ENCODE results near the gene CAMK2G.
A peak's percentile ranks its signal among the peaks of the same experiment; 100 is the strongest.
"Not testable (repeated sequence)": the region's sequence is repeated elsewhere in the genome, so short reads cannot be mapped to it uniquely, and the experiment has no call there.

The CAMK2G gene

GRCh38 chr10:73788864-73789658, 85.3 kb downstream of the CAMK2G start:
- no peak for DNase-seq

- not testable (repeated sequence) for DNase-seq
These were observed 87.1 kb downstream of the CAMK2G start for GRCh38 chr10:73787031-73787800.

- no peak for DNase-seq
These were observed 87.9 kb downstream of the CAMK2G start for GRCh38 chr10:73786512-73786885.

GRCh38 chr10:73785721-73786511, 88.4 kb downstream of the CAMK2G start:
- peak; percentile 39 to 58 for DNase-seq

GRCh38 chr10:73785211-73785720, 89.1 kb downstream of the CAMK2G start, which contains the start of gene ZSWIM8:
TSS of gene ZSWIM8 (plus strand) at chr10:73785606. CDS start at chr10:73785879, 273 bp downstream.
- DNase-seq: peak; percentile 89

- no peak for DNase-seq
These were observed 91.6 kb downstream of the CAMK2G start for GRCh38 chr10:73782749-73783085.

- peak; percentile 85 to 89 for DNase-seq
These were observed 92.2 kb downstream of the CAMK2G start, which contains the start of gene CHCHD1 for GRCh38 chr10:73781879-73782748. TSS of gene CHCHD1 (plus strand) at chr10:73782048. CDS start at chr10:73782076, 28 bp downstream.

- no peak for DNase-seq
These were observed 92.8 kb downstream of the CAMK2G start for GRCh38 chr10:73781548-73781878.

- peak in 1 of 2 donors; percentile 14 for DNase-seq
These were observed 93.4 kb downstream of the CAMK2G start for GRCh38 chr10:73780966-73781365.

GRCh38 chr10:73780301-73780700, 94.1 kb downstream of the CAMK2G start:
- no peak for DNase-seq

- DNase-seq: no peak
These were observed 94.7 kb downstream of the CAMK2G start for GRCh38 chr10:73779539-73780197.

- no peak for DNase-seq
These were observed 95.3 kb downstream of the CAMK2G start for GRCh38 chr10:73779018-73779417.

GRCh38 chr10:73774637-73775036, 99.7 kb downstream of the CAMK2G start:
- peak; percentile 46 to 58 for DNase-seq

- DNase-seq: no peak
These were observed 101.0 kb downstream of the CAMK2G start for GRCh38 chr10:73773152-73773879.

- DNase-seq: peak; percentile 87 to 89
These were observed 101.8 kb downstream of the CAMK2G start for GRCh38 chr10:73772281-73773151.

- DNase-seq: peak; percentile 83 to 86
These were observed 102.6 kb downstream of the CAMK2G start for GRCh38 chr10:73771722-73772280.

- no peak for DNase-seq
These were observed 105.0 kb downstream of the CAMK2G start for GRCh38 chr10:73769396-73769795.

- peak; percentile 61 to 69 for DNase-seq
These were observed 105.5 kb downstream of the CAMK2G start for GRCh38 chr10:73768881-73769280.

- no peak for DNase-seq
These were observed 109.3 kb downstream of the CAMK2G start for GRCh38 chr10:73765066-73765465.

All from CD4-positive, alpha-beta T cell treated with Interleukin-1 beta for 1 hour (primary cell).